HG03439 (cell line): ENCODE data around the gene ATXN1.
"Not testable (repeated sequence)": the region's sequence is repeated elsewhere in the genome, so short reads cannot be mapped to it uniquely, and the experiment has no call there.

Source experiments
- ATAC-seq: cut with Tn5 transposase; IDR thresholded peaks from one replicate; pipeline ENCODE4 v1.9.1; 2021; ENCODE audit warnings: mild to moderate bottlenecking, moderate library complexity; ENCODE audit not compliant: unreplicated experiment

ATXN1 gene

DNA sequence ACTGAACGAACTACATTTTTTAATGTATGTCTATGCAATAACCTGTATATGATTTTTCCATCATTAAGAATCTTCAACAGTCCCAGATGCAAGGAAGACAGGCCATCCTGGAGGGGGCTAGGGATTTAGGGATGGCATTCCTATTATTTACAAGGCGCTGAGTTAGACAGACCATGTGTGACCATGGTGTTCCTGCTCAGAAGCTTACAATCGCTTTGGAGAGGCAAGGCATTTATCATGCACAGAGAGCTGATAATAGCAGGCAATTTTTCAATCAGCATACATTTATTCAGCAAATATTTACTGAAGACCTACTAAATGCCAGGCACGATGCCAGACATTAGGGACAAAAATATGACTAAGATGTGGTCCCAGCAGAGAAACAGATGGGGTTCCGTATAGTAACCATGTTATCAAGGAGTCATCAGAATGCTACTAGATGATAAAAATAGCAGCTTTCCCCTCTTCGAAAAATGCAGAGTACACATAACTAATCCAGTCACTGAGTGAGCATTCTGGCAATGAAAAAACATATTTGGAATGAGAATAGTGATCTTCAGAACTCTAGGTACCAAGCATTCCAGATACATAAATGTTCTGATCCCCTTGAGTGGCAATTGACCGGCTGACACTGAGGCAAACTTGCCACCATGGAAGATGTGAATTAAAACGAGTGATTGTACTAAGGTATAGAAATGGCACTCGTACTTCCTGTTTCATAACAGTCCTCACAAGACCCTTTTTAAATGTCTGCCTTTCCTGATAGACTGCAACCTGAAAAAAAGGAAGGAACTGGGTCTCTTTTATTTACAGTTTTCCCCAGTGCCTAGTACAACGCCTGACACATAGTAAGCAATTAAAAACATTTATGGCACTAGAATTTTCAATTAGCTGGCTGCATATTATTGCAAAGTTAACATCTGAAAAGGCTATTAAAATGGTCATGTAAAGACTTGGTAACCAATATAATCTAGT is 135.7 kb downstream of the ATXN1 start:
- ATAC-seq, result no peak

DNA sequence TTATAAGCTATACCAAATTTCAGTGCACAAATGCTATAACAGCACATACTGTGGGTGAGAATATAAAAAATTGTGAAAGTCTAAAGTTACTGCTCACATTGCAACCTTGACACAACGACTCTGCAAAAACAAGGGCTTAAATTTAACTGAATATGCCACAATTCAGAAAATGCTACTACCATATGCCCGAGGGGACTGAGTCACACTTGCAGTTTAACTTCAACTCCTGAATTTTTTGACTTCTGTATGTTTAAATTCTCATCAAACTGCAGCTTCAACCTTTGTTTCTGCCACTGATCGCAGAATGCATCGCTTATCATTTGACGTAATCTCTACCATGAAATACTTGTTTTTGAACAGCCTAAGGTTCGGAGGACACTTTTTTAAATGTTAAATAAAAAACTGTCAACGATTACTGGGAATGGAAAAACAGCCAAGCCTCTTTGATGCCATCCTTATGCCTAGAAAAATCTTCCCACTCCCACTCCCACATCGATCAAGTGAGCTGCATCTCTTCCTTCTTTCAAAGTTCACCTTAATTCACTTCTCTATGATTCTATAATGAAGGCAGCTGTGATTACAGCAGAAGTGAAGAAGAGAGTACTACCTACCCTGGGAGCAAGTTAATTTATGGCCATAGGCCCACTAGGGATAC is 136.5 kb downstream of the ATXN1 start:
- ATAC-seq, result no peak

DNA sequence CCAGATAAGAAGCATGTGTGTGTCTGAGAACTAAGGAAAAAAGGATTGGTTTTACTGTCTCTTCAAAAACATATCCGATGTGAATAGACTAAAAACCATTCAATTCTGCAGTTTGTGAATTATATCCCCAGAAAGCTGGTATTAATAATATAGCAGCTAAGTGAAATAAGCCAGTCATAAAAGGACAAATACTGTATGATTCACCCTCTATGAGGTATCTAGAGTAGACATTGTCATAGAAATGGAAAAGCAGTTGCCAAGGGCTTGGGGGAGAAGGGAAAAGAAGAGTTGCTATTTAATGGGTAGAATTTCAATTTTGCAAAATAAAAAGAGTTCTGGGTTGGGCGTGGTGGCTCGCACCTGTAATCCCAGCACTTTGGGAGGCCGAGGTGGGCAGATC is 137.5 kb downstream of the ATXN1 start:
- no peak for ATAC-seq

DNA sequence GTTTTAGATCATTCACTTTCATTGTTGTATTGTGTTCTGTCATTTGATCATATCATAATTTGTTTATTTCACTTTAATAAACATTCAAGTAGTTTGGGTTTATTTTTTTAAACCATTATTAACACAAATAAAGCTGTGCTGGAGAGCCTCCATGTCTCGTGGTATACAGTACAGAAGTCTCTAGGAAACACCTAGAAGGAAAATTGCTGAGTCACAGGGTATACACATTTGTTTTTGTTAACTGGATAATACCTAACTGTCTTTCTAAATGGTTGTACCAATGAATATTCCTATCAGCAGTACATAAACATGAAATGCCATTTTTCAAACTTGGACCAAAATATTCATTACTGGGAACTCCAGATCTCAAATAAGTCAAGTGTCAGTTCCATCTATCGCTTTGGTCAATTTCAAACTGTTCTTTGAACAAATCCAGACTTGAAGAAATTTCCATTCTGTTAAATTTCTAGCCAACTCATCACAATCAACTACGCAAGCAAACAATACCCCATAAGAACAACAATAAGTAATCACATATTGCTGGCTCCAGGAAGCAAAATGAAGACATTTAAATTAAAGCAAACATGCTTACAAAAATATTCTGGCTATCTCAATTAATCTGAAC is 138.1 kb downstream of the ATXN1 start:
- no peak for ATAC-seq

DNA sequence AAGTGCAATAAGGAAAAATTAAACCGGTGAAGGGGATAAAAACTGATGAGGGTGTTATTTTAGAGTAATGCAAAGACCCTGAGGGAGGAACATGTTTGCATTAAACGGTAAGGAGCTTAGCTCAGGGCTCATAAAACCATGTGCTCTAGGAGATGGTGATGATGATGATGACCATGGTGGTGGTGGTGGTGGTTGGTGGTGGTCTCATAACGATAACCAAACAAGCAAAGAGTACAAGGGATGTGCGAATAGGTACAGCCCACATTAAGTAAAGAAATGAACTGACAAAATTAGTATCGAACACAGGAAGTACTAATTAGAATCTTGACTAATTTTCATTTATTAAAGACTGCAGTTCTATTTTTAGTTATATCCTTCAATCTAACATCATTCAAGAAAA is 139.1 kb downstream of the ATXN1 start:
- no peak for ATAC-seq

DNA sequence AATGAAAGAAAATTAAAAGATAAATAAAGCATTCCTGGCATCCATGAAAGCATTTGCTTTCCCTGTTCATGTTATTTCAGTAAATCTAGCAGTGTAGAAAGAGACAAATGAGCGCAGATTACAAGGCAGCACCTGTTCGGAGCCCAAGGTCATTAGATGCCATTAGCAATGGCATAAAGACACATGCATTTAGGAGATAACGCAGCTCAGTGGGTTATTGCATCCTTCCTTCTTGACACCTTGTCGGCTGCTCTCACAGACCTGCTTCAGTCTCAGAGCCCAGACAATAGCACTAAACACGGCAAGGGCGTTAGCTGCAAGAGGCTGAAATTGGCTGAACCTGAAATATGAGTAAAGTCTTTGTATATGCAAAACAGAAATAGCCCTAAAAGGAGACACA is 140.3 kb downstream of the ATXN1 start:
- no peak for ATAC-seq

DNA sequence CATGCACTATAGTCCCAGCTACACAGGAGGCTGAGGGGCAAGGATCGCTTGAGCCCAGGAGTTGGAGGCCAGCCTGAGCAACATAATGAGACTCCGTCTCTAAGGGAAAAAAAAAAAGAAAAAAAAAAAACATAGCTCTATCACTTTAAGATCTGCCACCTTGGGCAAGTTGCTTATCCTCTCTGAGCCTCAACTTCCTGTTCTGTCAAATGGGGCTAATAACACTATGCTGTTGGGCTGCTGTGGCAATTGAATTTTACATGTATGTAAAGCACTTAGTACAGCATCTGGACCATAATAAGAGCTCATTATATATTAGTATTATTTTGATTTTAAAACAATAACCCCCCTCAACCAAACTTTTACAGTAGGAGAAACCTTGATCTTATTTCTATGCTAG is 141.5 kb downstream of the ATXN1 start:
- ATAC-seq, result no peak

DNA sequence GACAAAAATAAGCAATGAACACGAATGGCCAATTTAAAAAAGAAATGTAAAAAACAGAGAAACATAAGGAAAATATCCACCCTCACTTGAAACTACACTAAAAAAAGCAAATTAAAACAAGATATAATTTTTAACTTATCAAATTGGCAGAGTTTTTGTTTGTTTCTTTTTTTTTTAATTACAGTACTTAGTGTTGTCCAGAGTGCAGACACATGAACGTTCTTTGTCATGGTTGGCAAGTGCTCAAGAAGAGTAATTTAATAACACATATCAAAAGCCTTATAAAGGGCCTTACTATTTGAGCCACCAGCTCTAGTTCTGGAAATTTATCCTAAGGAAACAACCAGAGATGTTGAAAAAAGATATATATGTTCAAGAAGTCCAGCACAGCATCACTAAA is 142.3 kb downstream of the ATXN1 start:
- no peak for ATAC-seq

DNA sequence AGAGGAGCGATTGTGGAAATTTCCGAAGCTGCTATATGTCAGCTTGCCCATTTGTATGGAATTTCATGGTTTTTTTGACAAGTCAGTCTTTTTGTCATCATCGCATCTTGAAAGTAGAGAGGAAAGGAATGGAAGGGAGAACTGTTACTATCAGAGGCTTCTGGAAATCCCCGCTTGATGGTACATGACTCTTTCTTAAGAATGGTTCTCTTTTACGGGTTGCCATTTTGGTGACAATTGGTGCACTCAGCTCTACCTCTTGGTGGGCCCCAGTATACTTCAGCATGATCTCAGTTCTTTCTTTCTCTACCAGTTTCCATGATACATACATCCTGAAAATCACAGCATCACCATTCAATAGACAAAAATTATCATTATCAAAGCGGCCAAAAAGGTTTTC is 146.0 kb downstream of the ATXN1 start:
- ATAC-seq, result not testable (repeated sequence)

DNA sequence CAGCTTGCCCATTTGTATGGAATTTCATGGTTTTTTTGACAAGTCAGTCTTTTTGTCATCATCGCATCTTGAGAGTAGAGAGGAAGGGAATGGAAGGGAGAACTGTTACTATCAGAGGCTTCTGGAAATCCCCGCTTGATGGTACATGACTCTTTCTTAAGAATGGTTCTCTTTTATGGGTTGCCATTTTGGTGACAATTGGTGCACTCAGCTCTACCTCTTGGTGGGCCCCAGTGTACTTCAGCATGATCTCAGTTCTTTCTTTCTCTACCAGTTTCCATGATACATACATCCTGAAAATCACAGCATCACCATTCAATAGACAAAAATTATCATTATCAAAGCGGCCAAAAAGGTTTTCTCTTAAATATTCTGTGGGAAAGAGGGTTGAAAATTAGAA is 147.1 kb downstream of the ATXN1 start:
- not testable (repeated sequence) for ATAC-seq

DNA sequence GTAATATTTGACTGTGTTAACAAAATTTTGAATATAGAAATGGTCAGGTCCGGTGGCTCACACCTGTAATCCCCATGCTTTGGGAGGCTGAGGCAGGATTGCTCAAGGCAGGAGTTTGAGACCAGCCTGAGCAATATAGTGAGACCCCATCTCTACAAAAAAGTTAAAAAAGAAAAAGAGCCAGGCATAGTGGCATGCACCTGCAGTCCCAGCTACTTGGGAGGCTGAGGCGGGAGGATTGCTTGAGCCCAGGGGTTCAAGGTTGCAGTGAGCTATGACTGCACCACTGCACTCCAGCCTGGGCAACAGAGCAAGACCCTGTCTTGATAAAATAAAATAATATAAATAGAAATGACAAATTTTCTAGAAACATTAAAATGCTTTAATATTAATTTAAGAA is 147.8 kb downstream of the ATXN1 start:
- not testable (repeated sequence) for ATAC-seq

DNA sequence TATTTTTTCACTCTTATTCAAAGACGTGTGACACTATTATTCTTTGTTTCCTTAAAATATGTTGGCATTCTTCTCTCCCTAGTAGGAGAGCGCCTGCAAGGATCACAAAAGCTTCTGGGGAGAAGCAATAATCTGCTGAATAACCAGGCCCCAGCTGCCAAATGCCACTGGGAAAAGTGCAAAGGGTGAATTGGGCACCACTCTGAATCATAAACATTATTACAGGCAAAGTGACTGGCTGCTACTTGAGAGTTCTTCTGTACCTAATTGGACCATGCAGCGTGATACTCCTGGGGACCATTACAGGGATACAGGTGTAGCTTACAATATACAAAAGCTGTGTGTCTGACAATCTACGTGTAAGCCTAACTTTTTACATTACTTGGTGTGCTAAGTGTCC is 152.8 kb downstream of the ATXN1 start:
- no peak for ATAC-seq

DNA sequence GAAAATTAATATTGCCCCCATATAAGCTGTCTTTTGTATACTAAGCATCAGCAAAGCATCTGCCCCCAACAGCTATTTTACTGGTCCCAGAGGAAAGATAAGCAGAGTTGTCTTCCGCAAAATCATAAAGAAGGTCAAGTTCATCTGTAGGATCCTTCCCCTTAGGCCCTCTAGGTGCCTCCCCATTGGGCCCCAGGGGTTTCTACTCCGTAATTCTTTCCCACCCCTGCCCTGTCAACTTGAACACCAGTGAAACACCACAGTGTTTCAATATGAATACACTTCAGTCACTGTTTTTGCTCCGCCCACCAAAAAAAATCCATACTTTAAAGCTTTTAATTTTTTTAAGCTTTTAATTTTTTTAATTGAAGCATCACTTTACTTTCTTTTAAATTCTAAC is 159.2 kb downstream of the ATXN1 start:
- peak; percentile 78 for ATAC-seq

DNA sequence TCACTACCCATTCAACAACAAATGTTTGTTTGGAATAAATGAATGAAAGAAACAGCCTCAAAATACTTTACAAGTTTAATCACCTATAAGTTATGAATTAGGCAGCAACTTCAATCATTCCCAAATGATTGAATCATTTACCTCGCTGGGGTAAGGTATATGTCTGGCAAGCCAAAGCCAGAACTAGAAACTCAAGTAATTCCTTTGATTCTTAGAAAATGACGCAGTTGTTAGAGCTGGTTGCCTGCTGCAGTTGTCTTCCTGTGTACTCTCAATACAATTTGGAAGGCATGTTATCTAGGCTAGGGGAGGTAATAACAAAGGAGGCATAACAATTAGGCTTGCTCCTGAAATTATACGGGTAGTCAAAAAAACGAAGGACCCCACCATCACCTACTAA is 160.6 kb downstream of the ATXN1 start:
- no peak for ATAC-seq

DNA sequence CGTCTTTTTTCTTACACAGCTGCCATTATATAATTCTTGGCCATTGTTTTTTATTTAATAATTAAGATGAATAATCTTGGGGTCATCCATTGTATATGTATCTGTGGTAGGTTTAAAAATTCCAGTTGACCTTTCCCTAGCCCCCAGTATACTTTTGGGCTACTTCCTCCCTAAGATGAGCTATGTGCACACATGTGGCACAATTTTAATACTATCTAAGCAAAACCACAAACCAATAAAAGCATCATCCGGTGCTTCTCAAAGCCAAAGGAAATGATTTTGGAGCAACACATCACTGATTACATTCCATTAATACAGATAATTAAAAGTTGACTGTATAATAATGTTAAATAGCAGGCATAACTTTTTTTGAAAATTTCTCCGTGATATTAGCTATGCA is 161.2 kb downstream of the ATXN1 start:
- no peak for ATAC-seq

DNA sequence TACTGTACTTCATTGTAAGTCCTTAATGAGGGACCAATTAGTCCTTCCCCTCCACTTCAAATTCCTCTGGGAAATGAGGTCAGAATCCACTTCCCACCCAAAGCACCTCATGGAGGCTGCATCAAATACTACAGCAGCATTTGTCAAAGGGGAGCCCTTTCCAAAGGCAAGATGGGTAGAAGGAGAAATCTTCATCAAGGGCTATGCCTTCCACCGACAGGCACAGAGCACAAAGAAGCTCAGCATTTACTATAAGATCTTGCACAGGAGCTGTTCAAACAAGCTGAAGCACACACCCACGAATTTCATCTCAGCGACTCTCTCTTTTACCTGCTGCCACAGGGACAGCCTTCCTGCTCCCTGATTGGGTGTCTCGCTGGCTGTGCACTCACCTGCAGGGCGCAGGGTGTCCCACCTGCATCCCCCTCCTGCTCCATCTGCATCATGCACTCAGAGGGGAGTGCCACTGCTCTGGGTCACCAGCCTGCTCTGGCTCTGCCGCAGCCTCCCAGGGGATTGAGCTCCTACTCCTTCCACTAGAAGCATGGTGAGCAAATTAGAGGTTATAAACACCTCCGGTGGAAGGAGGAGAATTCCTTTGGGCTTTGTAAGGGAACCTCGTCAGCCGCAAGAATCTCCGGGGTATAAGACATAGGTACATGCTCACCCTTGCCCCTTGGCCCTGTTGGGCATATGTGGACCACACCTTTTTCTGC is 164.5 kb downstream of the ATXN1 start:
- no peak for ATAC-seq

DNA sequence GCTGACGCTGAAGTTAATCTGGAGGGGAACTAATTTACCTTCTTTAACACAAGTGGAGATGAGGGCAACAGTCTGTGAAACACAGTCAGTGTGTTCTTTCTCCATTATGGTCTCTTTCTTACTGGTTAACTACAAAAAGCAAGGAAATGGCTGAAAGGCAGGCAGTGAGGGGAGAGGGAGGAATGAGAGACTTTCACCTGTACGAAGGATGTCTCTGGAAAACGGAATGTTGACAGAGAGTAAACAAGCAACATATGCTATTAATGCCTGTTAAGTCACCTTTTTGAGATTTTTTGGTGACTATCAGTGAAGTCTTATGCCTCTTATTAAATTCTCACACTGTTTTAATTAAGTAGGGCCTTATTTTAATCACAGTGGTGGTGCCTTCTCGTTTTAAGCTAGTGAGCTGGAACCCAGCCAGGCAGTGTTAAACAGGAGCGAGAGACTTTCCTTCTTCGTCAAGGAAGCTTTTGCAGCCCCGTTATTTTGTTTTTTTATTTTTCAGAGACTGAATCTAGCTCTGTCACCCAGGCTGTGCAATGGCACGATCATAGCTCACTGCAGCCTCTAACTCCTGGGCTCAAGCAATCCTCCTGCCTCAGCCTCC is 165.6 kb downstream of the ATXN1 start:
- ATAC-seq, result no peak

DNA sequence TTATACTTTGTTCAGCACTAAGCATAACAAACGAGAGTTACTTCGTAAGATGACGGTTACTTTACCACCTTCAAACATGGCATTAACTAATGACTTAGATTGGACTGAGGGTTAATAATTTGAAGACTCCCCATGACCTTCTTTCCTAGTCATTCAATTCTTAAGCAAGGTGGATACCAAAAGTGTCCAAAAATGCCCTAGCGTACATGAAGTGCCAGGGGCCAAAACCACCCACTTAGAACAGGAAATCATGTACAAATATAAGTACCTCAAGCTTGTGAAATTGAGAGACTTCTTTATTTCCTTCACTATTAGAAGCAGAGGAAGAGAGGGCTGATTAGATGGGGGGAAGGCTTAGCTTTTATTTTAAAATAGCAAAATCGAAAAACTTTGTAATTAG is 166.4 kb downstream of the ATXN1 start:
- ATAC-seq, result no peak

DNA sequence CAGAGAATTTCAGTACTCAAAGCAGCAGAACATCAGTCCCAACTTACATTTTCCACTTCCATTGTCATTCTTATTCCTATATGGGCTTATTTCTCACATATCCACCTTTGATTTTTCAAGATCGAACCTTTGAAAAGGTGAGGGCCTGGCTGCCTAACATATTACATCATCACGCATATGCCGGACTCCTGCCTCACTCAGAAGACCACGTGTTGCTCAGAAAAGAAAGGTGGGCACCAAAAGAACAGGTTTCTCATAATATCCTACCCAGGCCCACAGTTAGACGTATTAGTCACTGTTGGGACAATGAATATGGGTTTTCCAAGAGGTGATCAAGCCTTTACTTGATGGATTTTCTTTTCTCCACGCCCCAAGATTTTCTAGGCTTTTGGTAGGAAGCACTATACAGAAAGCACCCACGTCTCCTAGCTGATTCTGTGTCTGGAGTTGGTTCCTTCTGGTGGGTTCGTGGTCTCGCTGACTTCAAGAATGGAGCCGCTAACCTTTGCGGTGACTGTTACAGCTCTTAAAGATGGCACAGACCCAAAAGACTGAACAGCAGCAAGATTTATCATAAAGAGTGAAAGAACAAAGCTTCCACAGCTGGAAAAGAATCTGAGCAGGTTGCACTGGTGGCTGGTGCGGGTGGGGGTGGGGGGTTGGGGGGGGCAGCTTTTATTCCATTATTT is 168.9 kb downstream of the ATXN1 start:
- ATAC-seq, result no peak
